Coronary artery (tissue), 2 donors: ENCODE data around the gene MDN1.
"Not testable (repeated sequence)": the region's sequence is repeated elsewhere in the genome, so short reads cannot be mapped to it uniquely, and the experiment has no call there.

Experiments used
- DNase-seq: peaks from one replicate; pipeline ENCODE4 v3.0.0-alpha.2; 2017; ENCODE audit warnings: low spot score
- H3K27ac ChIP-seq, 2 donors: fragments of 200-600 bp; sonication (generic); one replicate each; pipeline ENCODE4 v1.5.1; 2016 to 2019
- H3K4me3 ChIP-seq: fragments of 200-600 bp; sonication (generic); 2 replicates; pipeline ENCODE4 v1.5.1; 2016; ENCODE audit warnings: mild to moderate bottlenecking, moderate library complexity
- TF ChIP-seq, protein P1 (sequence below): fragments of 200-600 bp; sonication (generic); IDR thresholded peaks from one replicate; pipeline ENCODE4 v1.5.1; 2019; ENCODE audit warnings: antibody characterized with exemption

The MDN1 gene

DNA sequence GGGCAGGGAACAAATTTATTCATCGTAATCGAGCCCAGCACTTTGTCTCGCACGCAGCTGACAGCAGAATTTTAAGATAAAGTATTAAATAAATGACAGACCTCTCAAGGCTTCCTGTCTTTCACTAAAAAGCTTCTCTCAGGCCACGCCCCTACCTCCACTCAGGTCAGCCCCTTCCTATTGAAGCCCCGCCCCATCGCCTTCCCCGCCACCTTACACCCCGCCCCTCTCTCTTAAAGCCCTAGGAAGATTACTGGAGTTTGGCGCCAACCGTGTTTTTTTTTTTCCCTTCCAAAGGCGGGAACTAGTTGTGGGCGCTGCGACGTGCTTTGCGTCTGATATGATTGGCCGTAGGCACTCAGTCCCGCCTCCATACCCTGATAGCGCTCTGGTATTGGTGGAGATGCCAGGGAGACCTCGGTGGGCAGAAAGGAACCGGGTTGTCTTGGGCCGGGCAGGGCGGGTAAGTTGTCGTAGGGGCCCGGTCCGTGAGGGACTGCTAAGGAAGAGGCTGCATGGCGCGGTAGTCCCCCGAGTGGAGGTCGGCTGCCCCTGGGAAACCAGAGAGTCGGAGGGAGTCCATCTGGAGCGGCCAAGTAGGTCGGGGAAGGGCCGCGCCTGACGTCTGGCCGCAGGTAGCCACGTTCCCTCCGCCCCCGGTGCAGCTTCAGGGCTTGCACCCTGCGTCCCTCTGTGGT lies 10.0 kb upstream of the MDN1 start, which contains the start of gene CASP8AP2:
Gene CASP8AP2 (plus strand): TSS at position 409 of the 698 bp plus-strand sequence.
- TF ChIP-seq, protein P1, sequence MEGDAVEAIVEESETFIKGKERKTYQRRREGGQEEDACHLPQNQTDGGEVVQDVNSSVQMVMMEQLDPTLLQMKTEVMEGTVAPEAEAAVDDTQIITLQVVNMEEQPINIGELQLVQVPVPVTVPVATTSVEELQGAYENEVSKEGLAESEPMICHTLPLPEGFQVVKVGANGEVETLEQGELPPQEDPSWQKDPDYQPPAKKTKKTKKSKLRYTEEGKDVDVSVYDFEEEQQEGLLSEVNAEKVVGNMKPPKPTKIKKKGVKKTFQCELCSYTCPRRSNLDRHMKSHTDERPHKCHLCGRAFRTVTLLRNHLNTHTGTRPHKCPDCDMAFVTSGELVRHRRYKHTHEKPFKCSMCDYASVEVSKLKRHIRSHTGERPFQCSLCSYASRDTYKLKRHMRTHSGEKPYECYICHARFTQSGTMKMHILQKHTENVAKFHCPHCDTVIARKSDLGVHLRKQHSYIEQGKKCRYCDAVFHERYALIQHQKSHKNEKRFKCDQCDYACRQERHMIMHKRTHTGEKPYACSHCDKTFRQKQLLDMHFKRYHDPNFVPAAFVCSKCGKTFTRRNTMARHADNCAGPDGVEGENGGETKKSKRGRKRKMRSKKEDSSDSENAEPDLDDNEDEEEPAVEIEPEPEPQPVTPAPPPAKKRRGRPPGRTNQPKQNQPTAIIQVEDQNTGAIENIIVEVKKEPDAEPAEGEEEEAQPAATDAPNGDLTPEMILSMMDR: no peak
- Histone ChIP-seq H3K4me3 (peak within 1 kb of the TSS; percentile 92), H3K27ac (peak within 1 kb of the TSS; percentile 78 to 91)
- DNase-seq: peak; percentile 96

DNA sequence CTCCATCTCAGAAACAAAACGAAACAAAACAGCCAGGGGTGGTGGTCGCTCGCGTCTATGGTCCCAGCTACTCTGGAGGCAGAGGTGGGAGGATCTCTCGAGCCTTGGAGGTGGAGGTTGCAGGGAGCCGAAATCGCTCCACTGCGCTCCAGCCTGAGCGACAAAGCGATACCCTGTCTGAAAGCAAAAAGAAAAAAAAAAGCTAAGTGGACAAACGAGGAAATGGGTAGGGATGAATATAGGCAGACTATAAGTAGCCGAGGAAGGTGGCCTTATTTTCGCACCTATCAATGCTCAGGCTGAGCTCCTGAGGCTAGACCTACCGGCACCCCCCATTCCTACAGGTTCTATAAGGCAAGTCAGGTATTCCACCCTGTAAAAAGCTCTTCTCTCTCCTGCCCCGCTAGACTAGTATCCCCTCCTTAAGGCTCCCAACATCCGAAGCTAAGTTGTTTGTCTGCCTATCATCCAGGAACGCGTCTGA lies 9.4 kb upstream of the MDN1 start:
- H3K4me3 ChIP-seq: peak overlapping the region; percentile 92
- peak overlapping the region; percentile 78 to 88 for H3K27ac ChIP-seq
- TF ChIP-seq, protein P1: no peak
- DNase-seq: no peak

DNA sequence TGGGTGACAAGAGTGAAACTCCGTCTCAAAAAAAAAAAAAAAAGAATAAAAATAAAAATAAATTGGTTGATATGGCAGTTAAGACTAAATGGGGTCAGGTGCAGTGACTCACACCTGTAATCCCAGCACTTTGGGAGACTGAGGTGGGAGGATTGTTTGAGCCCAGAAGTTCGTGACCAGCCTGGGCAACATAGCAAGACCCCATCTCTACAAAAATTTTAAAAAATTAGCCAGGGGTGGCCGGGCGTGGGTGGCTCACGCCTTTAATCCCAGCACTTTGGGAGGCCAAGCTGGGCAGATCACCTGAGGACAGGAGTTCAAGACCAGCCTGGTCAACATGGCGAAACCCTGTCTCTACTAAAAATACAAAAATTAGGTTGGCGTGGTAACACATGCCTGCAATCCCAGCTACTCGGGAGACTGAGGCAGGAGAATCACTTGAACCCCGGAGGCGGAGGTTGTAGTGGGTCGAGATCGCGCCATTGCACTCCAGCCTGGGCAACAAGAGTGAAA lies 8.9 kb upstream of the MDN1 start:
- H3K4me3 ChIP-seq: peak overlapping the region; percentile 92
- H3K27ac ChIP-seq: peak overlapping the region; percentile 78 to 88
- DNase-seq: not testable (repeated sequence)

DNA sequence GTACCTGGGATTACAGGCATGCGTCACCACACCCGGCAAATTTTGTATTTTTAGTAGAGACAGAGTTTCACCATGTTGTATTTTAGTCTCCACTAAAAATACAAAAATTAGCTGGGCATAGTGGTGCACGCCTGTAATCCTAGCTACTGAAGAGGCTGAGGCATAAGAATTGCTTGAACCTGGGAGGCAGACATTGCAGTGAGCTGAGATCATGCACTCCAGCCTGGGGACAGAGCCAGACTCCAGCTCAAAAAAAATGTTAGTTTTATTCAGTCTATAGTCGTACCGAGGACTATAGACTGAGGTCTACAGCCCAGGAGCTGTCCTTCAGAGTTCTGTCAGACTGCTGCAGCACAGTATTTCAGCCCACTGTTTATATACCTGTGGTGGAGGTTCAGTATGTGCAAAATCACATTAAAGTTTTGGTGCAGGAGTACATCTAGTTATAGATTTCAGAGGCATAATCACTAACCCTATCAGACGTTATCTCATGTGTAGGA lies 6.5 kb upstream of the MDN1 start:
- TF ChIP-seq, protein P1: no peak
- peak overlapping the region in 1 of 2 donors; percentile 63 for H3K27ac ChIP-seq
- no peak for DNase-seq
- no peak overlapping the region for H3K4me3 ChIP-seq

DNA sequence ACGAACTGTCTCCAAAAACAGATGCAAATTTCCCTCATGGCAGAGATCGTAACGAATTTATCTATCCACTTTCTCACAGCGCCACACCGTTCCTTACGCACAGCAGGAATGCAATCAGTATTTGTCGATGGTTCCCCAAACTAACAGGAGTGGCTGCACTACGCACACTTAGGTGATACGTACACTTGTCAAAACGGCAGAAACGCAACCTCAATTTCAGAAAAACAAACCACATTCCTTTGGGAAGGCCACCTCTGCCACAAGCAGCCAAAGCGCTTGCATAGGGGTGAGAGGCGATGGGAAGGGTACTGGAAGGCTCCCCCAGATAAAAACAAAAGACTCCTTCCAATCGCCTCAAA lies 638 bp downstream of the MDN1 start:
- H3K27ac ChIP-seq: peak overlapping the region; percentile 70 to 88
- no peak for DNase-seq
- H3K4me3 ChIP-seq: peak overlapping the region; percentile 89
- TF ChIP-seq, protein P1: no peak

DNA sequence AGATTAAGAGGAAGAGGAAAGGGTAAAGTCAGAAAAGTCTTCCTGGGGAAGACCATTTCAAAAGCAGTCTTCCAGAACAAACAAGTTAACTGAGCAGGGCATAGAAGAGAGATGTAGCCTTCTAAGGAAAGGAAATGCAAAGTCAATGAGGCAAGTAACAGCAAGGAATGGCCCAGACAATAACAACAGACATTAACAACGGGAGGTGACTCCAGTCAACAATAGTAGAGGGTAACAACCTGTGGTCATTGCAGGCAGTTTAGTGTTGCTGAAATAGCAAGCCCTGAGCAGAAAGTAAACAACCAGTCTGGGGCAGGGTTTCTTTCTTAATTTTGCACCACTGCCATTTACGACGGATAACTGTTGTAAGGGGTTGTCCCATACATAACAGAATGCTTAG lies 2.1 kb downstream of the MDN1 start:
- Histone ChIP-seq H3K27ac (no peak overlapping the region), H3K4me3 (peak overlapping the region; percentile 1)
- TF ChIP-seq, protein P1: no peak
- DNase-seq: no peak

DNA sequence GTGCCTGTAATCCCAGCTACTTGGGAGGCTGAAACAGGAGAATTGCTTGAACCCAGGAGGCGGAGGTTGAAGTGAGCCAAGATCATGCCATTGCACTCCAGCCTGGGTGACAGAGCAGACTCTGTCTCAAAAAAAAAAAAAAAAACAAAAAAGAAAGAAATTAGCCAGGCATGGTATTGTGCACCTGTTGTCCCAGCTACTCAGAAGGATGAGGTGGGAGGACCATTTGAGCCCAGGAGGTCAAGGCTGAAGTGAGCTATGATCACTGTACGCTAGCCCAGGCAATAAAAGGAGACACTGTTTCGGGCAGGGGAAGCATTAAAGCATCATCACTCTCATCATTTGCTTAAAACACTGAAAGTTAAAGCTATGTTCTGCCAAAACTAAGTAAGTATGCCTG lies 6.2 kb downstream of the MDN1 start:
- DNase-seq, H3K4me3 ChIP-seq, H3K27ac ChIP-seq: not testable (repeated sequence)

DNA sequence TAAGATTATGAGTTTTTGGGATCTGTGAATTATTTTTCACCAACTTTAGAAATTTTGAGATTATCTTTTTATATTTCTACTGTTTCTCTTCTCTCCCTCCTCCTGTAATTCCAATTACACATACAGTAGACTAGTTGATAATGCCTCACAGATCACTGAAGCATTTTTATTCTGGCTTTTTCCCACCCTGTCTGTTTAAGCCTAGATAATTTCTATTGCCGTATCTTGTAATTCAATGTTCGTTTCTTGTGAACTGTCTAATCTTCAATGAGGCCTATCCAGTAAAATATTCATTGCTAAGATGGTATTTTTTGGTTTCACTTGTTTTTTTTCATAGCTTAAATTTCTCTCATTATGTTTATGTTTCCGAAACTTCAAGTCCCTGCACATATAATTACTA lies 12.0 kb downstream of the MDN1 start:
- Histone ChIP-seq H3K4me3 (no peak overlapping the region), H3K27ac (no peak overlapping the region)
- DNase-seq: no peak
- TF ChIP-seq, protein P1: no peak
